Measurements from ENCODE around the gene SH2D6.

GRCh38 chr2:85419009-85419675, 628 bp downstream of the SH2D6 start:
- TF ChIP-seq GATA2 (IDR thresholded peaks at IDR 0.05; ENCODE audit: low read depth, low read length), result no peak
- TF ChIP-seq GATA3 (IDR thresholded peaks at IDR 0.05; ENCODE audit: low read depth, low read length), result no peak
